ENCODE measurements around the gene JAK3.

GRCh38 chr19:17787274-17787913 is 60.4 kb downstream of the JAK3 start:
- TF ChIP-seq REST (IDR thresholded peaks at IDR 0.05; ENCODE audit: insufficient read depth in 1 of 2, low read depth in 2 of 2, low read length in 2 of 2): no peak
- TF ChIP-seq TAF1 (IDR thresholded peaks at IDR 0.05; ENCODE audit: borderline replicate concordance, insufficient read depth, low read length): no peak
- TF ChIP-seq SIN3A (IDR thresholded peaks at IDR 0.05; ENCODE audit: borderline replicate concordance, insufficient read depth, low read length): no peak
- no peak for TF ChIP-seq POLR2AphosphoS5 (IDR thresholded peaks at IDR 0.05; ENCODE audit: low read depth, low read length)
- TF ChIP-seq FOXP2 (optimal IDR thresholded peaks at IDR 0.05; ENCODE audit: borderline replicate concordance, extremely low read depth, extremely low read length, insufficient read depth): no peak

Measured in PFSK-1 (cell line).